ENCODE results near the gene SIN3A.
"Not testable (repeated sequence)": the region's sequence is repeated elsewhere in the genome, so short reads cannot be mapped to it uniquely, and the experiment has no call there.

The SIN3A gene

DNA sequence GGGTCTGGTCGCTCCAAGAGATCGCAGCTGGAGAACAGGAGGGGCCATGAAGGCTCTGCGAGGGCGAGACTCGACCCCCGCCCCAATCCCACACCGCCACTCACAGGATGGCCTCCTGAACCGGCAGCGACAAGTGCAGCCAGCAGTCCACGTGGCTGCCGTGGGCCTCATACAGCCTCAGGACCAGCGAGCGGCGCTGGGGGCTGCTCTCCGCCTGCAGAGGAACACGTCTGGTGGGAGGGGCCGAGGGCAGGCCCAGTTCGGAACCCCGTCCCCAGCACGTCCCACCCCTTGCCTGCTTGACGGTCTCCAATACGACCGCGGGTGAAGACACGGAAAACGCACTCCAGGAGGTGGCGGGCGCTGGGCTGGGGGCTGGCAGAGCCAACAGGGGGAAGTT, 95.5 kb downstream of the SIN3A start:
- no peak for DNase-seq (ENCODE audit: low read depth in 2 of 2)

DNA sequence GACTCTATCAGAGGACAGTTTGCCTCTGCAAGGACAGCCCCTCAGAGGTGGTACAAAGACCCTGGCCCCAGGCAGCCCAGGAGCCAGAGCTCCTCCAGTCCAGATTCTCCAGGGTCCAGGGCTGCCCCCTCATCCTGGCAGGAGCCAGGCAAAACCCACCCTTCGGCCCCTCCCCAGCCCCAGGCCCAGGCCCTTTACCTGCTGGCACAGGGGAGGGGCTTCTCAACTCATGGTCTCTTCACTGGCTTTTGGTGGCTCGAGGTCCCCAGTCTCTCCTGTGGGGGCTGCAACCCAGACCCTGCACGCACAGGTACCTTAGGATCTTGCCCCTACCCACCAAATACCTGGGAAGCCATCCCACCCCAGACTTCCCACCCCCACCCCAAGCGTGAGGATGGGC, 96.1 kb downstream of the SIN3A start:
- no peak for DNase-seq (ENCODE audit: low read depth in 2 of 2)

DNA sequence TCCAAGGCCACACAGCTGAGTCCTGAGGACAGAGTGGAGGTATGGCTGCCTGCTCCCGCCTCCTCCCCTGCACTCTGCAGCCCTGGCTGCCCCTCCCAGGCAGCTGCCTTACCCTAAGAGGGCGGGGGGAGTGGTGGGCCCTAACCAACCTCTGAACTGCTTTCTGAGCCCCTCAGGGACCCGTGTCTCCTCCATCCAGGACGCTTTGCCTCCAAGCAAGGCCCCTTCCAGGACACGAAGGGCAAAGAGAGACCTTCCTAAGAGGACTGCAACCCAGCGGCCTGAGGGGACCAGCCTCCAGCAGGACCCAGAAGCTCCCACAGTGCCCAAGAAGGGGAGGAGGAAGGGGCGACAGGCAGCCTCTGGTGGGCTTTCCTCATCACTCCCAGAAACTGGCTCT, 97.0 kb downstream of the SIN3A start:
- DNase-seq (ENCODE audit: low read depth in 2 of 2) = no peak

DNA sequence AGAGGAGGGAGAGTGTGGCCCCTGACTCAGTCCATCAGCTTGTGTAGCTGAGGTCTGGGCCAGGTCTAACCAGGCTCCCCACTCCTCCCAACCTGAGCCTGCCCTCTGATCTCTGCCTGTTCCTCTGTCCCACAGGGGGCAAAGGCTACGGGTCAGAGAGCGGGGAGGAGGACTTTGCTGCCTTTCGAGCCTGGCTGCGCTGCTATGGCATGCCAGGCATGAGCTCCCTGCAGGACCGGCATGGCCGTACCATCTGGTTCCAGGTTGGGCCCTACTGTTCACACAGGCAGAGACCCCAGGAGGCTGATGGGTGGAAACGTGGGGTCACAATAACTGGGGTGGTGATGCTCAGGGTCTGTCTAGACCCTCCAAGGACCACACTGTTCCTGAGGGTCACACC, 97.9 kb downstream of the SIN3A start:
- DNase-seq (ENCODE audit: low read depth in 2 of 2) = no peak

DNA sequence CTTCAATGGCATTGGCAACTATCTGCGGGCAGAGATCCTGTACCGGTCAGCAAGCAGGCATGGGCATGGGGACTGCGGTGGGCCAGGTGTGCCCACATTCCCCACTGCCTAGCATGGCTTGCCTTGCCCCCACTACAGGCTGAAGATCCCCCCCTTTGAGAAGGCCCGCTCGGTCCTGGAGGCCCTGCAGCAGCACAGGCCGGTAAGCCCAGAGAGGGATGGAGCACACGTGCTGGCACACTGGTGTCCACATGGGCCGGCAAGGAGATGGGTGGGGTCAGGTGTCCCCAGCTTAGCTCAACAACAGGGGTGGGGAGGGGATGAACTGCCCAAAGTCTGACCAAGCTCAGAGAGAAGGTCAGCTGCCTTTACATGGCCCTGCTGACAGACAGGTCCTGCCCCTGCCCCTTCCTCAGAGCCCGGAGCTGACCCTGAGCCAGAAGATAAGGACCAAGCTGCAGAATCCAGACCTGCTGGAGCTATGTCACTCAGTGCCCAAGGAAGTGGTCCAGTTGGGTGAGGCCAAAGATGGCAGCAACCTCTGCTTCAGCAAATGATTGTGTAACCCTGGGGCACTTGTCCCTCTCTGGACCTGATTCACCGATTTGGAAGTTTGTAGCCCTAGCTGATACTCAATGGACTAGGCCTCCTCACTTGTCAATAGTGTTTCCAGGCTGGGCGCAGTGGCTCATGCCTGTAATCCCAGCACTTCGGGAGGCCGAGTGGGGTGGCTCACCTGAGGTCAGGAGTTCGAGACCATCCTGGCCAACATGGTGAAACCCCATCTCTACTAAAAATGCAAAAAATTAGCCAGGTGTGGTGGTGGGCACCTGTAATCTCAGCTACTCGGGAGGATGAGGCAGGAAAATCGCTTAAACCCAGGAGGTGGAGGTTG, 99.1 kb downstream of the SIN3A start:
- DNase-seq (ENCODE audit: low read depth in 2 of 2) = no peak

DNA sequence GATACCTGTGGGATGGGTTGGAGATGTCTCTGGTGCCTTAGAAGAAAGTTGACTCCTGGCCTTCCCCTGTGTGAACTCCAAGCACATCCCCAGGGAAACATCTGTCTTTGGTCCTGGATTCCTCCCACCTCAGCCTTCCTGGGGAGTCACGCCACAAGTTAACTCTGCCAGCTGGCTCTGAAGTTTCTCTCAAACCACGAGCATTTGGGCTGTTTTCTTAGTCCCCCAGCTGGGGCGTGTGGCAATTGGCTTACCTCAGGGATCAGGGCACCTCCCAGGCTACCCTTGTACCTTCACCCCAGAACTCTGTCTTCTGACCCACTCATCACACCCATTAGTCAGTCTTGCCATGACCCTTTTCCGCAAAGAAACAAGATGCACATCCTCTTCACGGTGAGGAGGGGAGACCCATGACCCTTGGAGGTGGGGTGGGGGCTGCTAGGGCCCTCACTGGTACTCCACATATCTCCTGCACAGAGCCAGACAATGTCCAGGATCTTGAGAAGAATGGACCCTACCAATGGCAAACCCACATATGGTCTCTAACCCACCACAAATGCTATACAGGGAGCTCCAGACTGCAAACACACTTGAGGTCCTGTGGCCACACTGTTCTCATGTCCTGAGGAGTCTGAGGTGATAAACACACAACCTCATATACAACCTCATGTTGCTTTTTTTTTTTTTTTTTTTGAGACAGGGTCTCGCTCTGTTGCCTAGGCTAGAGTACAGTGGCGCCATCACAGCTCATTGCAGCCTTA, 100.7 kb downstream of the SIN3A start:
- no peak for DNase-seq (ENCODE audit: low read depth in 2 of 2)

DNA sequence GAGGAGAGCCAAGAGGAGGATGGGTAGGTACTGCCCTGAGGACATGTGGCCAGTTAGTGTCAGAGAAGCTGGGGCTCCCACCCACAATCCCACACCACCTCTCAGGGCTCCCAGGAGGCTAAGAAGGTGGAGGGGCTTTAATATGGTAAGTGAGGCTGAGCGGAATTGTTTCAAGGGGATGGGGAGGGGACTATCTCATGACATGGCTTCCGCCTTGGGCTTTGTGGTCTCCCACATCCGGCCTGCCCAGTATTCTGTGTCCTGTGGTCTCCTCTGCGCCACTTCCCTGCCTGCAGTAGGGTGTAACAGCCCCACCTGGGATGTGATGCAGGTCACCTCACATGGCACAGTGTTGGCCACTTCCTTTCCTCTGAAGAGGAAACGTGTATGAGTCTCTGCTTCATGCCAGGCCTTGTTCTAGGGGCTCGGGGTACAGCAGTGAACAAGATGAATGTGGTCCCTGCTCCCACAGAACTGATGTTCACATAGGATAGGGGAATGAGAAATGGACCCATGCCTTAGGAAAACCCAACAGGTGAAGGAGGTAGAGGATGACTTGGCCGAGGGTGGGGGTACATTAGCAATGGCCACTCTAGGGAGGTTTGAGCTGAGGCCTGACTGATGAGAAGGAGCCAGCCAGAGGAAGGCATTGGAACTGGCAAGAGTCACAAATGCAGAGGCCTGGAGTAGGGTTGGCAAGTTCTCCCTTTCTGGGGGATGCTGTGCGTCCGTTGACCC, 101.5 kb downstream of the SIN3A start:
- peak; percentile 57 to 65 for DNase-seq (ENCODE audit: low read depth in 2 of 2)

DNA sequence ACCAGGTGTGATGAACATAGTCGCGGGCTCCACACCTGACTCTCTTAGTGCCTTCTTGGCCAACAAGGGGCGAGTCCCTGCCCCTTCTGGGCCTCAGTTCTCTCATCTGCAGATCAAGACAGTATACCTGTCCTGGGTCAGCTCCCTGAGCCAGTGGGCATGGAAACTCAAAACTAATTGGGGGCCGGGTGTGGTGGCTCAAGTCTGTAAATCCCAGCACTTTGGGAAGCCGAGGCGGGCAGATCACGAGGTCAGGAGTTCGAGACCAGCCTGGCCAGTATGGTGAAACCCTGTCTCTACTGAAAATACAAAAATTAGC, 102.2 kb downstream of the SIN3A start:
- DNase-seq (ENCODE audit: low read depth in 2 of 2) = not testable (repeated sequence)

DNA sequence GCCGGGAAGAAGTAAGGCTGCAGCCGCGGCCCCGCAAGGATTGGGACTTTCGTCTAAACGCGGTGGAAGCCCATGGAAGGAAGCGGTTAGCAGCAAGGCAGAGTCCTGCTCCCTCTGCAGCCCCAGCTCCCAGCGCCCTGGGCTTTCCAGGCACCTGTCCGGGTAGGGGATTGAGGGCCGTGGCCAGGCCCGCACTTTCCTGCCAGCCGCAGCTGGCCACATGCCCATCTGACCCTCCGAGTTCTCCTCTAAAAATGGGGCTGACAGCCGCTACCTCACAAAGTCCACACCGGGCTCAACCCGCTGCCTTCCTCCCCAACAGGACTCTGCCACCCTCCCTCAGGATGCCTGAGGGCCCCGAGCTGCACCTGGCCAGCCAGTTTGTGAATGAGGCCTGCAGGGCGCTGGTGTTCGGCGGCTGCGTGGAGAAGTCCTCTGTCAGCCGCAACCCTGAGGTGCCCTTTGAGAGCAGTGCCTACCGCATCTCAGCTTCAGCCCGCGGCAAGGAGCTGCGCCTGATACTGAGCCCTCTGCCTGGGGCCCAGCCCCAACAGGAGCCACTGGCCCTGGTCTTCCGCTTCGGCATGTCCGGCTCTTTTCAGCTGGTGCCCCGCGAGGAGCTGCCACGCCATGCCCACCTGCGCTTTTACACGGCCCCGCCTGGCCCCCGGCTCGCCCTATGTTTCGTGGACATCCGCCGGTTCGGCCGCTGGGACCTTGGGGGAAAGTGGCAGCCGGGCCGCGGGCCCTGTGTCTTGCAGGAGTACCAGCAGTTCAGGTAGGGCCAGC, 102.7 kb downstream of the SIN3A start:
- no peak for DNase-seq (ENCODE audit: low read depth in 2 of 2)

DNA sequence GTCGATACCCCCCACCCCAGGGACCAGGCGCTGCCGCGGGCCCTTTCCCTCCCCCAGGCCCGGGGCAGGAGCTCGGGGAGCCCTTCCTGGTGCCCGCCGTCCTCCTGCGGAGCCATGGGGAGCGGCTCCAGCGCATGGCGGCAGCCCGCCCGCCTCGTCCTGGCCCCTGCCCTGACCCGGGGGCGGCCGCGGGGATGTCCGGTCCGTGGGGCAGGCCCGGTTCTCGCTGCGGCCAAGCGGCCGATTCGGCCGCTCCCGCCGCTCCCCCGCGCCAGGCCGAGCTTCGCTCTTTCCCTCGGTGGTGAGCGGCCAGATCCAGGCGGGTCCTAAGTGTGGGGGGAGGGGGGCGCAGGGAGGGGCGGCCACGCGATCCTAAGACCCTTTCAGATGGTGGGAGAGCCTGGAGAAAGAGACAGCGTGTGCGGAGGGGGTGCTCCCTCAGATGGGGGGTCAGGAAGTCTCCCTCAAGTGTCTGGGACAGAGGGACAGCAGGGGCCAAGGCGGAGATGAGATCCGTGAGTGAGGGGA, 103.4 kb downstream of the SIN3A start:
- DNase-seq (ENCODE audit: low read depth in 2 of 2) = no peak

DNA sequence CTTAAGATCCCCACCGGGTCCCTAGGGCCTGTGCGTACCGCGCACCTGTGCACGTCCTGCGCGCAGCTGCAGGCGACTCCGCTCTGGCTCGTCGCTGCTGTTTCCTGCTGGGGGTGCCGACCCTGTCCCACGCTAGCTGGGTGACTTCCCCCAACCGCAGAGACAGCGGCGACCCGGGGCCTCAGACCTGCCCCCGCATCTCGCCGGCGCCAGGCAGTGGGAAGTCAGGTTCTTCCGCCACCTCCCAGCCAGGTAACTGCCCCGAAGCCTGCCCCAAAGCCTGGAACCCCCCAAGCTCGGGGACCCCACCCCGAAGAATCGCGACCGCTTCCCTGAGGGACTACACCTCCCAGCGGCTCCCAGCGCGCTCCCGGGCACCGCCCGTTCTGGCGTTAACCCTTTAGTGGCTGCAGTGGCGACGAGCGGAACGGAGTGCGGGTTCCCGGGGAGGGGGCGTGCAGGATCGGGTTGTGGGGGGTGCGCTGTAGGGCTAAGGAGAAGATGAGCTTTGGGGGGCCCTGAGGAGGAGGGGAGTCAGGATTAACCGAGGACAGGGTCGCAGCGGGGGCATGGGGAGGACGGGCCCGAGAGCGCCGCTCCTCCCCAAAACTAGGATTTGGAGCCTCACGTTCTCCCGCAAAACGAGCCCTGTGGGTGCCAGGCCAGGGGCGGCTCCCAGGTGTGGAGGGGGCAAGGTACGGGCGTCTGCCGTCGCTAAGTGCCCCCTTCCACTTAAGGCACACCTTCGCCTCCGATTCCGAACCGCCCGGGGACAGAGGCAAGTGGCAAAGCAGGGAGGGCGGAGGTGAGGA, 104.1 kb downstream of the SIN3A start:
- peak in 1 of 2 donors; percentile 53 for DNase-seq (ENCODE audit: low read depth in 2 of 2)

DNA sequence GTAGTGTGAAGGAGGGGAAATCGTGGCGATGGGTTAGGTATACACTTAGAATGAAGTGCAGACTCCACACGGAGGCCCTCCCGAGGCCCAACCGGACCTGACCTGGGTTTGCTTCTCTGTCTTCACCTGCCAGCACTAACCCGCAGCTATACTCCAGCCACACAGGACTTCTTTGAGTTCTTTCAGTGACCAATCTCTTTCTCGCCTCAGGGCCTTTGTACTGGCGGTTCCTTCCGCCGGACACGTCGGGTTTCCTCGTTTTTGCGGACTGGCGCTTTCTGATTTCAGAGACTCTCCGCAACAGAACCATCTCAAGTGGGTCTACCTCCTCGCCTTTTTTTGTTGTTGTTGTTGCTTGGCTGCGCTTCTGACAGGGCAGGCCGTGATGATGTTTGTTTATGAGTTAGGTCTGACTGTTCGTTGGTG, 104.7 kb downstream of the SIN3A start, which contains the start of gene NEIL1:
NEIL1 (plus strand) TSS at position 244 of the 426 bp plus-strand sequence. CDS start 1,867 bp downstream, outside the sequence.
- DNase-seq (ENCODE audit: low read depth in 2 of 2) = no peak

DNA sequence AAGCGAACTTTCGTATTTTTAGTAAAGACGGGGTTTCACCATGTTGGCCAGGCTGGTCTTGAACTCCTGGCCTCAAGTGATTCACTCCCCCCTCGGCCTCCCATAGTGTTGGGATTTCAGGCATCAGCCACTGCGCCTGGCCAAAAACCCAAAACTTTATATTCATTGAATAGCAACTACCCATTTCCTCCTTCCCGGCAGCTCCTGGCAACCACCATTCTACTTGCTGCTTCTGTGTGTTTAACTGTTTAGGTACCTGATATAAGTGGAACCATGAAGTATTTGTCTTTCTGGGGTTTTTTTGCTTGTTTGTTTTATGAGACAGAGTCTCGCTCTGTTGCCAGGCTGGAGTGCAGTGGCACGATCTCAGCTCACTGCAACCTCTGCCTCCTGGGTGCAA, 107.5 kb downstream of the SIN3A start:
- not testable (repeated sequence) for DNase-seq (ENCODE audit: low read depth in 2 of 2)

DNA sequence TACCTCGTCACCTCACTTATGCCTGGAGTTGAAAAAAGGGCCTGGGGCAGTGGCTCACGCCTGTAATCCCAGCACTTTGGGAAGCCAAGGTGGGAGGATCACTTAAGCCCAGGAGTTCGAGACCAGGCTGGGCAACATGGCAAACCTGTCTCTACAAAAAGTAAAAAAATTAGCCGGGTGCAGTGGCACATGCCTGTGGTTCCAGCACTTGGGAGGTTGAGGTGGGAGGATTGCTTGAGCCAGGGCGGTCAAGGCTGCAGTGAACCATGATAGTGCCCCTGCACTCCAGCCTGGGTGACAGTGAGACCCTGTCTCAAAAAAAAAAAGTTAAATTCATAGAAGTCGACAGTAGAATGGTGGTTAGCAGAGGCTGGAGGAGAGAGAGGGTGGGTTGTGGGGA, 109.3 kb downstream of the SIN3A start:
- no peak for DNase-seq (ENCODE audit: low read depth in 2 of 2)

DNA sequence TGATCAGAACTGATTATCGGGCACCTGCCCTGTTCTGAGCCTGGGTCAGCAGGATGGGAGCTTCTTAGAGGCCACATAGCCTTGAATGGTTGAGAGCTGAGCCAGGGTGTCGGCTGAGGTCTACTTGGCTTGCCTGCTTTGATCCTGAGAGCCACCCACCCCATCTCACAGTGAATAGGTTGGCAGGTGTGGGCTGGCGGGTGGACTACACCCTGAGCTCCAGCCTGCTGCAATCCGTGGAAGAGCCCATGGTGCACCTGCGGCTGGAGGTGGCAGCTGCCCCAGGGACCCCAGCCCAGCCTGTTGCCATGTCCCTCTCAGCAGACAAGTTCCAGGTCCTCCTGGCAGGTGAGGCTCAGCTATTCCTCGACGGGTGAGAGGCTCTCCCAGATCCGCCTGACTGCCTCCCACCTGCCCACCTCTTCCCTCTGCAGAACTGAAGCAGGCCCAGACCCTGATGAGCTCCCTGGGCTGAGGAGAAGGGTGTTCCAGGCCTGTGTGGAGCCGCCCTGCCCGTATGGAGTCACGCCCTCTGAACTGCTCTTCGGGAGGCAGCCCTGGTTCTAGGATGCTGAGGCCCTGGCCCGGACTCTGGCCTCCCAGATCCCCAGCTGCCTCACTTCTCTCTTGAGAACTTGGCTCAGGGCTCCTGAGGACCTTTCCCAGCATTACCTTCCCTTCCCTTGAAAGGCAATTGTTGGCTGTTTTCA, 111.8 kb downstream of the SIN3A start:
- DNase-seq (ENCODE audit: low read depth in 2 of 2) = no peak

DNA sequence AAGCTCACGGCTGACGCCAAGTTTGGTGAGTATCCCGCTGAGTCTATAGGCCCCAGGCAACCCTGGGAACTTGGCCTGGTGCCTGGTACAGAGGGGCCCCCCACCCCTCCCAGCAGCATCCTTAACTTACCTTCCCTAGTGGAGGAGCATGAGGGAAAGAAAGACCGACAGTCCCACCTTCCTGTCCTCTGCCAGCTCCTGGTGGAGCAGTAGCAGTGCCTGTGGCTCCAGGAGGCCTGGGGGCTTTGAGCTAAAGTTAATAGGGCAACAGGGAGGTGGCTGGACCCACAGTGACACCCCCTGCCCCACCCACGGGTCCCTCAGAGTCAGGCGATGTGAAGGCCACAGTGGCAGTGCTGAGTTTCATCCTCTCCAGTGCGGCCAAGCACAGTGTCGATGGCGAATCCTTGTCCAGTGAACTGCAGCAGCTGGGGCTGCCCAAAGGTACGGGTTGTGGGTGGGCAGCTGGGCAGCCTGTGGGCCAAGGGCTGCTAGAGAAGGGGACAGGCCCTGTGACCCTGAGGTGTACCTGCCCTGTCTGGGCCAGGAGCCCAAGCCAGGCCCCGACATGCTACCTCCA, 112.7 kb downstream of the SIN3A start:
- no peak for DNase-seq (ENCODE audit: low read depth in 2 of 2)

DNA sequence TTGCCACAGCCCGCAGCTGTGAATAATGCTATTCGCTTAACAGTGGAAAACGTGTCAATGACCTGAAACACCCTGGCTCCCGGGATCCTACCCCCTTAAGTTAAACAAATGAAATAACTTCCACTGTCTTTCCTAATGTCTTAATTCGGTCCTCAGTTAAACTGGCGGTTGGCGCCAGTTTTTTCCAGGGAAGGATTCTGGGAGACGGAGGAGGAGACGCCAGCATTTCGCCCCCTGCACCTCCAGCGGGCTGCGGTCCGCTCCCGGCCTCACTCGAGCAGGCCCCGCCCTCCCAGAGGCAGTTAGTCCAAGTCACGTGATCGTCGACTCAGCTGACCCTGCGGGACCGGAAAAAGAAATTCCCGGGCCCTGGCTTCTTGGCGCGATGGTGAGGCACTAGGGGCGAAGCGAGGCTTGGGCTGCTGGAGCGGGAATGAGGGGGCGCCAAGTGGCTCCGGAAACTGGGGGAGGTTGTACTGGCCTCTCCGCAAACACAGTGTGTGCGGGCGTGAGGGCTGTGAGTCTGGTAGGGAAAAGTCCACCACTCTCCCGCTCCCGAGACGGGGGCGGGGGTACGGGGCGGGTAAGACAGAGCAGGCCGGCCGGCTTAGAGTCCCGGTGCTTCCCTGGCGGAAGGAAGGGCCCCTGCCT, 115.7 kb downstream of the SIN3A start, which contains the start of gene COMMD4:
COMMD4 (plus strand) TSS at position 359 of the 651 bp plus-strand sequence; CDS start at position 386, 27 bp downstream.
- DNase-seq (ENCODE audit: low read depth in 2 of 2) = peak; percentile 49 to 55

DNA sequence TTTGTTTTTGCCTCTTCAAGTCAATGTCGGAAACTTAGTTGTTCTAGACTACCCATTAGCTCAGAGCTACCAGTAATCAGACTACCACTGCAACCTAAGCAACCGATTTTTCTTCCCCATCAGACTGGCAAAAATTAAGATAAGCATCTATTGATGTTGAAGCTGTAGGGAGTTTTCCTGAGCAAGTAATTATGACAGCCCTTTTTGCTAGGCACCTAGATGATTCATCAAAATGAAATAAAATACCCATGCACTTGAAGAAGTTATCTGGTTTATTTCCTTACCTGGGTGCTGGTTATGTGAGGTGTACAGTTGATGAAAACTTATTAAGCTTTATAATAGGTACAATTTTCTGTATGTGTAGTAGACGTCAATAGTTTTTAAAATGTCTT, 116.2 kb downstream of the SIN3A start:
- no peak for DNase-seq (ENCODE audit: low read depth in 2 of 2)

Data from stimulated activated CD8-positive, alpha-beta memory T cell treated with anti-CD3 and anti-CD28 coated beads, Interleukin-7, amount 100 ng/mL, for 4 hours (primary cell).